Duodenal mucosa (tissue), 2 donors: Measurements from ENCODE around the gene PTPN9.
"Not testable (repeated sequence)": the region's sequence is repeated elsewhere in the genome, so short reads cannot be mapped to it uniquely, and the experiment has no call there.

Experiments
- H3K27ac ChIP-seq: one replicate; pipeline ENCODE4 v1.7.0; 2013; ENCODE audit warnings: low read depth, low read length
- H3K27me3 ChIP-seq, 2 donors: one replicate each; pipeline ENCODE4 v1.7.0; 2013; ENCODE audit warnings: low read length in 2 of 2, control low read depth in 1 of 2; ENCODE audit not compliant: insufficient read depth in 2 of 2, control insufficient read depth in 1 of 2
- H3K36me3 ChIP-seq, 2 donors: one replicate each; pipeline ENCODE4 v1.7.0; 2013; ENCODE audit warnings: low read length in 2 of 2, control low read depth in 1 of 2; ENCODE audit not compliant: insufficient read depth in 2 of 2, control insufficient read depth in 1 of 2
- H3K4me1 ChIP-seq, 2 donors: one replicate each; pipeline ENCODE4 v1.7.0; 2013; ENCODE audit warnings: low read length in 2 of 2, control low read depth in 1 of 2; ENCODE audit not compliant: insufficient read depth in 2 of 2, control insufficient read depth in 1 of 2
- H3K4me3 ChIP-seq, 2 donors: one replicate each; pipeline ENCODE4 v1.7.0; 2013; ENCODE audit warnings: low read length in 2 of 2, low read depth in 1 of 2
- H3K9ac ChIP-seq, 2 donors: one replicate each; pipeline ENCODE4 v1.7.0; 2013; ENCODE audit warnings: low read length in 2 of 2, low read depth in 1 of 2
- H3K9me3 ChIP-seq, 2 donors: one replicate each; pipeline ENCODE4 v1.7.0; 2013; ENCODE audit warnings: low read length in 2 of 2, control low read depth in 1 of 2; ENCODE audit not compliant: control insufficient read depth in 1 of 2

The PTPN9 gene

GRCh38 chr15:75449585-75450306 lies 129.4 kb downstream of the PTPN9 start:
- Histone ChIP-seq H3K4me3 (peak overlapping the region; percentile 88 to 94), H3K9ac (peak overlapping the region; percentile 65 to 91), H3K4me1 (peaks cover 14 to 26% of the 10 kb centered on the region in 2 donors), H3K36me3 (peaks cover 0 to 9% of the 10 kb centered on the region in 2 donors), H3K27ac (peak overlapping the region; percentile 92), H3K9me3 (no peaks in the 10 kb centered on the region), H3K27me3 (no peaks in the 10 kb centered on the region)

DNA sequence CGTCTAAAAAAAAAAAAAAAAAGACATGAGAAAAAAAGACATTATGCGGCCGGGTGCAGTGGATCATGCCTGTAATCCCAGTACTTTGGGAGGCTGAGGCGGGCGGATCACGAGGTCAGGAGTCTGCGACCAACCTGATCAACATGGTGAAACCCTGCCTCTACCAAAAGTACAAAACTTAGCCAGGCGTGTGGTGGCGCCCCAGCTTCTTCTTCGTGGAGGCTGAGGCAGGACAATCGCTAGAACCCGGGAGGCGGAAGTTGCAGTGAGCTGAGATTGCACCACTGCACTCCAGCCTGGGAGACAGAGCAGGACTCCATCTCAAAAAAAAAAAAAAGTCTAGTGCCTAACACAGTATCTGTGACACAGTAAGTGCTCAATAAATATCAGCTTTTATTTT lies 130.9 kb downstream of the PTPN9 start:
- H3K9me3 ChIP-seq, H3K36me3 ChIP-seq, H3K27ac ChIP-seq, H3K9ac ChIP-seq, H3K27me3 ChIP-seq, H3K4me3 ChIP-seq: not testable (repeated sequence)
- peaks cover 14 to 21% of the 10 kb centered on the region in 2 donors for H3K4me1 ChIP-seq

DNA sequence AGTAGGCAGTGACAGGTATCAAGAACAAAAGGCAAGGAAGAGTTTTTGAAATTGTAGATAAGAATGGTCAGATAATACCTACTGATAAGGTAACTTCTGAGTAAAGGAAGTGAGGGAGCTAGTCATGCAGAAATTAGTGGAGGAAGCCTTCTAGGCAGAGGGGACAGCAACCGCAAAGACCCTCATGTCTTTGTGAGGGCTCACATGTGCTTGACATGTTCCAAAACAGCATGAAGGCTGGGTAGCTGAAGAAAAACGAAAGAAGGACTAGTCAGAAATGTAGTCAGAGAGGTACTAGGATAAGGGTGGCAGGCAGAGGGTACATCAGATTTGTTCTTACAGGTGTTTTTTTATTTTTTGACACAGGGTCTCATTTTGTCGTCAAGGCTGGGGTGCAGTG lies 133.0 kb downstream of the PTPN9 start:
- Histone ChIP-seq H3K4me1 (peaks cover 14% of the 10 kb centered on the region in 2 donors), H3K27ac (no peak overlapping the region), H3K27me3 (no peaks in the 10 kb centered on the region), H3K9ac (no peak overlapping the region), H3K9me3 (no peaks in the 10 kb centered on the region), H3K36me3 (peaks cover 9% of the 10 kb centered on the region in 2 donors), H3K4me3 (no peak overlapping the region)

DNA sequence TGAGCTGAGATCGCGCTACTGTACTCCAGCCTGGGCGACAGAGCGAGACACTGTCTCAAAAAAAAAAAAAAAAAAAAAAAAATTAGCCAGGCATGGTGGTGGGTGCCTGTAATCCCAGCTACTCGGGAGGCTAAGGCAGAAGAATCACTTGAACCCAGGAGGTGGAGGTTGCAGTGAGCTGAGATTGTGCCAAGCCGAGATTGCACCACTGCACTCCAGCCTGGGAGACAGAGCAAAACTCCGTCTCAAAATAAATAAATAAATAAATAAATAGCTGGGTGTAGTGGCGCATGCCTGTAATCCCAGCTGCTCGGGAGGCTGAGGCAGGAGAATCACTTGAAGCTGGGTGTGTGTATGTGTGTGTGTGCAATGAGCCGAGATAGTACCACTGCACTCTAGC lies 133.8 kb downstream of the PTPN9 start:
- not testable (repeated sequence) for H3K27me3 ChIP-seq, H3K36me3 ChIP-seq, H3K9ac ChIP-seq, H3K27ac ChIP-seq, H3K9me3 ChIP-seq, H3K4me3 ChIP-seq
- peaks cover 12 to 14% of the 10 kb centered on the region in 2 donors for H3K4me1 ChIP-seq

DNA sequence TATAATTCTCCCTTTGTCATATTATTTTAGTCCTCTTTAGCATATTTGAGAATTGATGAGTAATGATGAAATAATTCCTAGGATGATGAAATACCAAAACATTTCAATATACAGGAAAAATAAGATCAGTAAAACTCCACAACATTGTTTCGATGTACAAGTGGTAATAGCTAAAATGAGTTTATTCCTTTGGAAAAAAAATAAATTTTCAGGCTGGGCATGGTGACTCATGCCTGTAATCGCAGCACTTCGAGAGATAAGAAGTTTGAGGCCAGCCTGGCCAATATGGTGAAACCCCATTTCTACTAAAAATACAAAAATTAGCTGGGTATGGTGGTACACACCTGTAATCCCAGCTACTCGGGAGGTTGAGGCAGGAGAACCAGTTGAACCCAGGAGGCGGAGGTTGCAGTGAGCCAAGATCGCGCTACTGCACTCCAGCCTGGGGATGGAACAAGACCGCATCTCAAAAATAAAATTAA lies 135.1 kb downstream of the PTPN9 start:
- not testable (repeated sequence) for H3K9me3 ChIP-seq, H3K36me3 ChIP-seq, H3K27me3 ChIP-seq, H3K9ac ChIP-seq, H3K4me3 ChIP-seq, H3K4me1 ChIP-seq, H3K27ac ChIP-seq

DNA sequence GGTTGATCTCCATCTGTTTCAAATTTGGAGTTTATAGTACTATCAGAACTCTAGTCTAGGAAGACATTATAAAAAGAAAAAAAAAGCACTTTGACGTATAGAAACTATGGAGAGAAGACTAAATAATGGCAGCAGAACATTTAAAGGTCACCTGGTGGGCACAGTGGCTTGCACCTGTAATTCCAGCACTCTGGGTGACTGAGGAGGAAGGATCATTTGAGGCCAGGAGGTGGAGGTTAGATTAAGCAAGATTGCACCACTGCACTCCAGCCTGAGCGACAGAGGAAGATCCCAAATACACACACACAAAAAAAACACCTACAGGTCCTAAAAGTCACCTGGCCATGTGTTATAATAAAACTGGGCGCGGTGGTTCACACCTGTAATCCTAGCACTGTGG lies 141.4 kb downstream of the PTPN9 start:
- peaks cover 4 to 15% of the 10 kb centered on the region in 2 donors for H3K36me3 ChIP-seq

GRCh38 chr15:75436881-75437280 lies 142.2 kb downstream of the PTPN9 start:
- no peaks in the 10 kb centered on the region for H3K4me1 ChIP-seq
- H3K27me3 ChIP-seq, result no peaks in the 10 kb centered on the region
- H3K27ac ChIP-seq, result no peak overlapping the region
- peaks cover 4 to 15% of the 10 kb centered on the region in 2 donors for H3K36me3 ChIP-seq
- H3K9ac ChIP-seq, result no peak overlapping the region
- no peaks in the 10 kb centered on the region for H3K9me3 ChIP-seq
- H3K4me3 ChIP-seq, result no peak overlapping the region

More for the DNA sequence above, 141.4 kb downstream of the PTPN9 start:
- Histone ChIP-seq H3K4me3 (no peak overlapping the region), H3K9ac (no peak overlapping the region), H3K9me3 (no peaks in the 10 kb centered on the region), H3K4me1 (no peaks in the 10 kb centered on the region), H3K27ac (no peak overlapping the region), H3K27me3 (no peaks in the 10 kb centered on the region)

DNA sequence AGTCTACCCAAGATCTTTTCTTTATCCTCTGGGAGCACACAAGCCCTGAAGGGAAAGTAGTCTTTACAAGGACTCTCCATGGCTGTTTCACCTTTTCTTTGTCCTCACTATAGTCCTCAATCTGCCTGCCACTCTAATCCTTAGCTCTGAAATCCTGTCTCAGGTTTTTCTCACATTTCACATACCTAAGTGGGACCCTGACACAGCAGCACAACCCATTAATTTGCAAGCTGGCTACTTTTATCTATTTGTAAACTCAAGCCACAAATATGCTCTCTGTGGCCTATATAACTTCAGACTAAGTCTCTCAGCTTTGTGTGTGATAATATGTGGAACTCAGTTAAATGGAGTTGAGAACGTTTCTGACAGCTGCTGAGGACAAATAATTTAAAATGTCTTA lies 147.4 kb downstream of the PTPN9 start:
- Histone ChIP-seq H3K27ac (no peak overlapping the region), H3K4me3 (no peak overlapping the region), H3K4me1 (no peaks in the 10 kb centered on the region), H3K9ac (no peak overlapping the region), H3K36me3 (peaks cover 6 to 30% of the 10 kb centered on the region in 2 donors), H3K9me3 (no peaks in the 10 kb centered on the region), H3K27me3 (no peaks in the 10 kb centered on the region)

GRCh38 chr15:75431270-75431669 lies 147.8 kb downstream of the PTPN9 start:
- Histone ChIP-seq H3K27ac (no peak overlapping the region), H3K9ac (no peak overlapping the region), H3K4me1 (no peaks in the 10 kb centered on the region), H3K4me3 (no peak overlapping the region), H3K9me3 (no peaks in the 10 kb centered on the region), H3K27me3 (no peaks in the 10 kb centered on the region), H3K36me3 (peaks cover 6 to 30% of the 10 kb centered on the region in 2 donors)

DNA sequence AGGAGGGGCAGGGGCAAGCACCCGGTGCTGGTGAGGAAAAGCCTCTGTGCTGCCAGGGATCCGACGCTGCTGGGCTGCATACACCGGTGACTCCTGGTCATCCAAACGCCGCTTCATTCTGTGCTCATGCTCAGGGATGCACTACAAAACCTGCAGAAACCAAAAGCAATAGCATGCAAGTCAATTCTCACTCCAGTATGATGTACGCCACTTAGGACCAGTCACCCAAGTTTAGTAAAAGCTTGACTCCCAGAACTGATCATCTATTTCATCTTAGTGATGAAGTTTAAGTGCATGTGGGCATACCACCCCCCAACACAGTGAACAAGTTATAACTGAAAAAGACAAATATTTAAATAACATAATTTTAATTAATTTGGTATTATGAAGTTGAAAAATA lies 148.9 kb downstream of the PTPN9 start:
- H3K4me1 ChIP-seq, result no peaks in the 10 kb centered on the region
- no peaks in the 10 kb centered on the region for H3K27me3 ChIP-seq
- no peak overlapping the region for H3K4me3 ChIP-seq
- no peak overlapping the region for H3K27ac ChIP-seq
- peaks cover 2 to 30% of the 10 kb centered on the region in 2 donors for H3K36me3 ChIP-seq
- no peak overlapping the region for H3K9ac ChIP-seq
- no peaks in the 10 kb centered on the region for H3K9me3 ChIP-seq
